Uterus (tissue), 2 donors: ENCODE results near the gene BOK.

ENCODE experiments used
- CTCF ChIP-seq, 4 experiments: fragments of 200-600 bp in 2 of 4; fragments of 450-650 bp in 2 of 4; sonication (generic) in 2 of 4; IDR thresholded peaks; one replicate each; pipeline ENCODE4 v1.5.1; 2016 to 2019; ENCODE audit warnings: antibody characterized with exemption in 4 of 4, mild to moderate bottlenecking in 2 of 4, moderate library complexity in 1 of 4
- POLR2A ChIP-seq, 2 donors: fragments of 450-650 bp; IDR thresholded peaks; one replicate each; pipeline ENCODE4 v1.6.1; 2016; ENCODE audit warnings: antibody characterized with exemption in 2 of 2, mild to moderate bottlenecking in 1 of 2, moderate library complexity in 1 of 2

- TF ChIP-seq CTCF (IDR thresholded peaks at IDR 0.05) (no peak), POLR2A (IDR thresholded peaks at IDR 0.05) (no peak)
Measured at GRCh38 chr2:241601841-241602240, 43.3 kb downstream of the BOK start.
